SK-N-SH (cell line): Measurements from ENCODE around the gene XIST.

Experiments
- POLR2AphosphoS5 ChIP-seq: IDR thresholded peaks from 2 replicates; pipeline ENCODE4 v1.6.1; 2012; ENCODE audit warnings: low read depth, low read length
- TEAD4 ChIP-seq: IDR thresholded peaks from 2 replicates; pipeline ENCODE4 v1.4.0; 2012; ENCODE audit warnings: mild to moderate bottlenecking, borderline replicate concordance; ENCODE audit not compliant: insufficient read depth

DNA sequence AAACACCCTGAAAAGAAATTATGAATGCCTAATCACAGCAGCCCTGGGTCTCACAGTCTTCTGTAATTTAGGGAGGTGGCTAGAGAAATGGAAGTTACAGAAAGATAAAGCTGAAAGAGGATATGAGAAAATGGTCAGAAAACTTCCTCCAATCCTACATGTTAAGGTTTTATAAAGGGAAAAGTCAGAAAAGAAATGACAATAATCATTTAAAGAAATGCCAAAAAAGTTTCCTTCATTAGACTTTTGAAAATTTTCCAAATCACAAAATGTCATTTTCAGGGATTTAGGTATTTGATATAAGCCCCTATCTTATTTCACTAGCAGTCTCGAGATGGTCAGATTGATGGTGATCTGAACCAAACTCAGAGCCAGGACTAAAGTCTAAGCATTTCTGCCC, 13.4 kb downstream of the XIST start:
- TF ChIP-seq TEAD4 (no peak), POLR2AphosphoS5 (no peak)
